Neuronal stem cell (in vitro differentiated cells): ENCODE data around the gene RNF214.
A peak's percentile ranks its signal among the peaks of the same experiment; 100 is the strongest.

Source experiments
- DNase-seq: peaks from one replicate; pipeline ENCODE4 v3.0.0-alpha.2; 2013; ENCODE audit warnings: low spot score
- H2AFZ ChIP-seq: one replicate; pipeline ENCODE4 v1.6.1; 2013; ENCODE audit warnings: mild to moderate bottlenecking, low read length, inconsistent platforms
- H2AK5ac ChIP-seq: 2 replicates; pipeline ENCODE4 v1.6.1; 2013; ENCODE audit warnings: low read depth, mild to moderate bottlenecking, inconsistent platforms, low read length, moderate library complexity, mixed read lengths
- H2BK120ac ChIP-seq: 2 replicates; pipeline ENCODE4 v1.6.1; 2013; ENCODE audit warnings: low read depth, mild to moderate bottlenecking, inconsistent platforms, low read length, moderate library complexity, mixed read lengths
- H2BK12ac ChIP-seq: one replicate; pipeline ENCODE4 v1.6.1; 2013; ENCODE audit warnings: low read length, inconsistent platforms
- H2BK15ac ChIP-seq: 2 replicates; pipeline ENCODE4 v1.6.1; 2013; ENCODE audit warnings: mild to moderate bottlenecking, low read length, inconsistent platforms, mixed read lengths
- H2BK5ac ChIP-seq: one replicate; pipeline ENCODE4 v1.6.1; 2013; ENCODE audit warnings: inconsistent platforms, mild to moderate bottlenecking, low read length, moderate library complexity
- H3K14ac ChIP-seq: one replicate; pipeline ENCODE4 v1.6.1; 2013; ENCODE audit warnings: low read length, inconsistent platforms
- H3K18ac ChIP-seq: 2 replicates; pipeline ENCODE4 v1.6.1; 2013; ENCODE audit warnings: low read length, inconsistent platforms
- H3K23ac ChIP-seq: 2 replicates; pipeline ENCODE4 v1.6.1; 2013; ENCODE audit warnings: low read depth, mild to moderate bottlenecking, mixed read lengths, low read length, inconsistent platforms; ENCODE audit not compliant: poor library complexity
- H3K27ac ChIP-seq: replicated peaks from 3 replicates; pipeline ENCODE4 v1.5.1; 2013; ENCODE audit warnings: low read length, inconsistent platforms
- H3K27me3 ChIP-seq, 3 experiments: 2 replicates each; pipeline ENCODE4 v1.6.1; 2013; ENCODE audit warnings: low read length in 3 of 3, mild to moderate bottlenecking in 2 of 3, inconsistent platforms in 1 of 3, low read depth in 1 of 3, mixed read lengths in 1 of 3, moderate library complexity in 1 of 3; ENCODE audit not compliant: control insufficient read depth in 3 of 3, insufficient read depth in 3 of 3
- H3K36me3 ChIP-seq, 2 donors: replicated peaks in 1 of 2; 2 replicates each; pipeline ENCODE4 v1.6.1; 2013; ENCODE audit warnings: low read length in 2 of 2; ENCODE audit not compliant: control insufficient read depth in 2 of 2, insufficient read depth in 2 of 2
- H3K4ac ChIP-seq: 2 replicates; pipeline ENCODE4 v1.6.1; 2013; ENCODE audit warnings: inconsistent platforms, mild to moderate bottlenecking, low read length, moderate library complexity
- H3K4me1 ChIP-seq, 2 donors: 1 replicate in 1 of 2; 2 replicates in 1 of 2; pipeline ENCODE4 v1.6.1; 2013; ENCODE audit warnings: low read length in 2 of 2, low read depth in 1 of 2; ENCODE audit not compliant: control insufficient read depth in 2 of 2, insufficient read depth in 1 of 2
- H3K4me2 ChIP-seq: one replicate; pipeline ENCODE4 v1.6.1; 2013; ENCODE audit warnings: mild to moderate bottlenecking, low read length, inconsistent platforms; ENCODE audit not compliant: insufficient read depth, poor library complexity, severe bottlenecking
- H3K4me3 ChIP-seq, 2 donors: 2 replicates each; pipeline ENCODE4 v1.5.1; 2013; ENCODE audit warnings: low read length in 2 of 2, mild to moderate bottlenecking in 2 of 2, inconsistent platforms in 1 of 2, moderate library complexity in 1 of 2
- H3K79me1 ChIP-seq: one replicate; pipeline ENCODE4 v1.6.1; 2013; ENCODE audit warnings: low read depth, mild to moderate bottlenecking, inconsistent platforms, low read length, moderate library complexity
- H3K9ac ChIP-seq: one replicate; pipeline ENCODE4 v1.6.1; 2013; ENCODE audit warnings: mild to moderate bottlenecking, low read depth, low read length, inconsistent platforms; ENCODE audit not compliant: poor library complexity
- H3K9me3 ChIP-seq, 2 donors: replicated peaks in 1 of 2; 2 replicates each; pipeline versions ENCODE3 to v1.6.1; 2013; ENCODE audit warnings: low read length in 2 of 2, mild to moderate bottlenecking in 2 of 2, inconsistent platforms in 1 of 2, low read depth in 1 of 2, mixed read lengths in 1 of 2, moderate library complexity in 1 of 2; ENCODE audit not compliant: control insufficient read depth in 2 of 2, insufficient read depth in 1 of 2
- H4K8ac ChIP-seq: one replicate; pipeline ENCODE4 v1.6.1; 2013; ENCODE audit warnings: low read depth, mild to moderate bottlenecking, inconsistent platforms, low read length, moderate library complexity
- H4K91ac ChIP-seq: one replicate; pipeline ENCODE4 v1.6.1; 2013; ENCODE audit warnings: low read length, low read depth, mild to moderate bottlenecking, inconsistent platforms; ENCODE audit not compliant: poor library complexity
- WGBS, 2 donors: extraction: QIAGEN DNeasy Blood & Tissue Kit; methylation state at CpG; one replicate each; pipeline ENCODE4 v1.1.7; 2013; ENCODE audit warnings: missing lambda C conversion rate in 2 of 2, mixed read lengths in 1 of 2; ENCODE audit not compliant: insufficient read length in 2 of 2, insufficient replicate concordance in 1 of 2; ENCODE audit errors: extremely low coverage in 2 of 2; 5-methylcytosine and 5-hydroxymethylcytosine counted together

The RNF214 gene

GRCh38 chr11:117230999-117231841 is 1.3 kb upstream of the RNF214 start:
- no peak for DNase-seq
- Histone ChIP-seq H2AK5ac (no peak overlapping the region), H3K14ac (no peak overlapping the region), H2BK5ac (no peak overlapping the region), H4K8ac (no peak overlapping the region), H3K9me3 (no peaks in the 10 kb centered on the region), H3K4ac (no peak overlapping the region), H3K4me1 (peaks cover 1 to 6% of the 10 kb centered on the region in 2 donors), H3K18ac (peak overlapping the region; percentile 46), H2BK120ac (no peak overlapping the region), H3K27me3 (no peaks in the 10 kb centered on the region), H3K9ac (peak overlapping the region; percentile 93), H2BK12ac (no peak overlapping the region), H3K4me2 (peak overlapping the region; percentile 92), H2AFZ (peak overlapping the region; percentile 100), H3K23ac (no peak overlapping the region), H3K4me3 (peak overlapping the region; percentile 89 to 99), H2BK15ac (no peak overlapping the region), H4K91ac (no peak overlapping the region), H3K36me3 (peaks cover 8 to 45% of the 10 kb centered on the region in 2 donors), H3K27ac (peak overlapping the region; percentile 17), H3K79me1 (peaks cover 2% of the 10 kb centered on the region)
- WGBS, 2 donors = 100% methylated on average over 1 of the region's 14 CpGs; no CpG with 5 or more reads in 1 of the 2 donors

- H2BK5ac ChIP-seq = no peak within 1 kb of the TSS
- H2BK12ac ChIP-seq = no peak within 1 kb of the TSS
- DNase-seq = no peak
- WGBS, 2 donors = no CpG with 5 or more reads among the region's 13 CpGs
- H3K23ac ChIP-seq = no peak within 1 kb of the TSS
- H3K4me3 ChIP-seq = peak within 1 kb of the TSS; percentile 92 to 99
- H3K36me3 ChIP-seq = peaks cover 8 to 48% of the 10 kb centered on the region in 2 donors
- peak within 1 kb of the TSS; percentile 100 for H2AFZ ChIP-seq
- no peak within 1 kb of the TSS for H3K4ac ChIP-seq
- peak within 1 kb of the TSS; percentile 46 for H3K18ac ChIP-seq
- no peak within 1 kb of the TSS for H2BK120ac ChIP-seq
- no peak within 1 kb of the TSS for H4K91ac ChIP-seq
- peaks cover 1 to 6% of the 10 kb centered on the region in 2 donors for H3K4me1 ChIP-seq
- no peaks in the 10 kb centered on the region for H3K9me3 ChIP-seq
- H3K9ac ChIP-seq = peak within 1 kb of the TSS; percentile 93
- H3K27me3 ChIP-seq = no peaks in the 10 kb centered on the region
- no peak within 1 kb of the TSS for H4K8ac ChIP-seq
- H2AK5ac ChIP-seq = peak within 1 kb of the TSS; percentile 20
- H3K79me1 ChIP-seq = peaks cover 2% of the 10 kb centered on the region
- peak within 1 kb of the TSS; percentile 65 for H3K27ac ChIP-seq
- no peak within 1 kb of the TSS for H3K14ac ChIP-seq
- H2BK15ac ChIP-seq = no peak within 1 kb of the TSS
- peak within 1 kb of the TSS; percentile 92 for H3K4me2 ChIP-seq
These were observed 704 bp upstream of the RNF214 start, which contains the start of gene PCSK7 for GRCh38 chr11:117231842-117232091. Gene PCSK7, minus strand, starts transcription at chr11:117232073. Its CDS starts 2,229 bp downstream, at chr11:117229844.

- WGBS, 2 donors = no CpG with 5 or more reads among the region's 27 CpGs
- H3K23ac ChIP-seq = no peak overlapping the region
- peak overlapping the region; percentile 68 for H3K18ac ChIP-seq
- H3K9ac ChIP-seq = peak overlapping the region; percentile 82
- no peaks in the 10 kb centered on the region for H3K27me3 ChIP-seq
- H2AFZ ChIP-seq = peak overlapping the region; percentile 100
- DNase-seq = no peak
- H4K91ac ChIP-seq = no peak overlapping the region
- H3K14ac ChIP-seq = no peak overlapping the region
- H3K4me1 ChIP-seq = peaks cover 1 to 6% of the 10 kb centered on the region in 2 donors
- H2BK120ac ChIP-seq = no peak overlapping the region
- H2BK5ac ChIP-seq = no peak overlapping the region
- no peak overlapping the region for H4K8ac ChIP-seq
- peak overlapping the region; percentile 20 for H2AK5ac ChIP-seq
- H3K4ac ChIP-seq = no peak overlapping the region
- no peak overlapping the region for H2BK15ac ChIP-seq
- peaks cover 5 to 51% of the 10 kb centered on the region in 2 donors for H3K36me3 ChIP-seq
- H3K27ac ChIP-seq = no peak overlapping the region
- peak overlapping the region; percentile 92 to 99 for H3K4me3 ChIP-seq
- H3K4me2 ChIP-seq = peak overlapping the region; percentile 77
- H3K9me3 ChIP-seq = no peaks in the 10 kb centered on the region
- H2BK12ac ChIP-seq = no peak overlapping the region
- H3K79me1 ChIP-seq = peaks cover 2% of the 10 kb centered on the region
These were observed 489 bp downstream of the RNF214 start for GRCh38 chr11:117232911-117233409.

- Histone ChIP-seq H2AFZ (no peak overlapping the region), H3K4ac (no peak overlapping the region), H2BK15ac (no peak overlapping the region), H3K79me1 (no peaks in the 10 kb centered on the region), H3K14ac (no peak overlapping the region), H4K91ac (no peak overlapping the region), H3K23ac (no peak overlapping the region), H2BK5ac (no peak overlapping the region), H2AK5ac (no peak overlapping the region), H3K9ac (no peak overlapping the region), H3K9me3 (no peaks in the 10 kb centered on the region), H3K27ac (no peak overlapping the region), H3K27me3 (no peaks in the 10 kb centered on the region), H3K18ac (no peak overlapping the region), H4K8ac (no peak overlapping the region), H2BK12ac (no peak overlapping the region), H3K4me3 (no peak overlapping the region), H3K4me2 (no peak overlapping the region), H3K36me3 (peaks cover 14 to 84% of the 10 kb centered on the region in 2 donors), H3K4me1 (peaks cover 1 to 2% of the 10 kb centered on the region in 2 donors), H2BK120ac (no peak overlapping the region)
- no CpG with 5 or more reads among the region's 5 CpGs for WGBS, 2 donors
- DNase-seq = no peak
These were observed 5.8 kb downstream of the RNF214 start for GRCh38 chr11:117238221-117238620.
